Mesodermal cell (in vitro differentiated cells): ENCODE data around the gene GARNL3.

Experiments
- H3K27ac ChIP-seq: 2 replicates; pipeline ENCODE4 v1.7.0; 2013; ENCODE audit warnings: mild to moderate bottlenecking, low read depth, low read length, moderate library complexity; ENCODE audit not compliant: severe bottlenecking
- H3K36me3 ChIP-seq: 2 replicates; pipeline ENCODE4 v1.7.1; 2013; ENCODE audit warnings: mild to moderate bottlenecking, low read length, moderate library complexity; ENCODE audit not compliant: control insufficient read depth, insufficient read depth
- H3K4me1 ChIP-seq: one replicate; pipeline ENCODE4 v1.7.1; 2013; ENCODE audit warnings: mild to moderate bottlenecking, low read length; ENCODE audit not compliant: insufficient read depth, control insufficient read depth, poor library complexity, severe bottlenecking
- H3K4me3 ChIP-seq: 2 replicates; pipeline ENCODE4 v1.7.0; 2013; ENCODE audit warnings: low read length, control low read depth, mild to moderate bottlenecking; ENCODE audit not compliant: insufficient read depth, poor library complexity, severe bottlenecking; ENCODE audit errors: extremely low read depth
- H3K9me3 ChIP-seq: 2 replicates; pipeline ENCODE4 v1.7.1; 2013; ENCODE audit warnings: mild to moderate bottlenecking, low read length, moderate library complexity; ENCODE audit not compliant: control insufficient read depth
- WGBS, 2 experiments: methylation state at CpG; one replicate each; pipeline ENCODE4 v1.1.5; 2013; ENCODE audit warnings: missing lambda C conversion rate in 2 of 2; ENCODE audit not compliant: insufficient coverage in 2 of 2; 5-methylcytosine and 5-hydroxymethylcytosine counted together

Gene GARNL3

DNA sequence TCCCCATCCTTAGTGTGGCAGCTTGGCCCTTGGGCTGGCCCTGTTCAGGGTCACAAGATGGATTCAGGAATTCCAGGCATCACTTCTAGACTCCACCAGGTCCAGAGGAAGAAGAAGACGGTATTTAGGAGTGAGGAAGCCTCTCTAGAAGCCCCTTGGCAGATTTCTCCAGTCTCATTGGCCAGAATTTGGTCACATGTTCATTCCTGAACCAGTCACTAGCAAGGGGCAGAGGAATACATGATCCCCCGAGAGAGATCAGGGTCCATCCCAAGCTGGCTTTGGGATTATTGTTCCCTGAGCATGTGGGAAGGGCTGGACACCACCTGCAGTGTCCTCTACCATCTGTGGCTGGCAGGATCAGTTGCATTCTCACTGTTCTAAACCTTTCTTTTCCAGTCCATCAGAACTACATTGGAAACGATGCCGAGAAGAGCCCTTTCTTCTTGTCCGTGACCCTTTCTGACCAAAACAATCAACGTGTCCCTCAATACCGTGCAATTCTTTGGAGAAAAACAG lies 48.5 kb downstream of the GARNL3 start:
- Histone ChIP-seq H3K36me3 (peaks cover 3% of the 10 kb centered on the region), H3K4me3 (no peak overlapping the region), H3K4me1 (no peaks in the 10 kb centered on the region), H3K27ac (no peak overlapping the region), H3K9me3 (no peaks in the 10 kb centered on the region)
- 94 to 96% methylated on average over 7 of the region's 7 CpGs for WGBS, 2 experiments

DNA sequence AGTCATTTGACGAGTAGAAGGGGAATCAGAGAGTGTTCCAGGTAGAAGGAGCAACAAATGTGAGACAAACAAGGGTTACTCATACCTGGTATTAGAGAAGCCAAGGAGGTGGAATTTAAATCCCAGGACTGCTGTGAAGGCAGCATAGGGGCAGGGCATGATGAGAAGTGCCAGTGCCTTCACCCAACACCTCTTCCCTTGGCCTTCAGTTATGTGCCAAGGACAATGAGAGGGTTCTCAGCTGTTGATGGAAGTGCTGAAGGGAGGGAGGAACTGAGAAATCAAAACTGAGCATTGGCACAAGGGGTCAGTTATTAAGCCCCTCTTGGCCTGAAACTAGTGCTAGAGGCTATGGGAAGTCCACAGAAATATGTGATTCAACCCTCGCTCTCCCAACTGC lies 50.3 kb downstream of the GARNL3 start:
- Histone ChIP-seq H3K27ac (no peak overlapping the region), H3K9me3 (no peaks in the 10 kb centered on the region), H3K4me1 (peaks cover 6% of the 10 kb centered on the region), H3K4me3 (no peak overlapping the region), H3K36me3 (peaks cover 3% of the 10 kb centered on the region)
- WGBS, 2 experiments, result 77 to 100% methylated on average over 2 of the region's 2 CpGs

- Histone ChIP-seq H3K9me3 (no peaks in the 10 kb centered on the region), H3K4me1 (peaks cover 6% of the 10 kb centered on the region), H3K27ac (no peak overlapping the region), H3K36me3 (peaks cover 3% of the 10 kb centered on the region), H3K4me3 (no peak overlapping the region)
- 100% methylated on average over 1 of the region's 5 CpGs; no CpG with 5 or more reads in 1 of the 2 experiments for WGBS, 2 experiments
These were observed 52.2 kb downstream of the GARNL3 start for GRCh38 chr9:127316586-127317323.

DNA sequence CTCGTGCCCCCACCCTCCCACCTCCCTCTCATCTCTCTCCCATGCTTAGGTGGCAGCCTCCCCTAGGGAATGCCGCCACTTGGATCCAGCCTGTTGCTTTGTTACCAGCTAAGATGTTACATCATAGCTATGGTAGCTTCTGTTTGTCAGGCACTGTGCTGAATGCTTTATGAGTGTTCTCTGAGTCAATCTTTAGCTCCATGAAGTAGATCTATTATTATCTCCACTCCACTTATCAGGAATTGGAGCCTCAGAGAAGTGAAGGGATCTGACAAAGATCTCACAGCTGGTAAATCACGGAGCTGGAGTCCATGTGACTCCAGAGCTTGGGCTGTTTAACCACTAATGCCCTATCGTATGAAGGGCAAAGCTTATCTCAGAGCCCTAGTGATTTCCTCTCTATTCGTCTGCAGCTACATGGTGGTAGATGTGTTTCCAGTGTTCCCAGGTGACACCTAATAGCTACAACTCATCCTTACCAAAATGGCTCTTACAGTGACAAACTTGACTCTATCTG lies 54.1 kb downstream of the GARNL3 start:
- no peak overlapping the region for H3K4me3 ChIP-seq
- H3K4me1 ChIP-seq, result peaks cover 6% of the 10 kb centered on the region
- 95 to 100% methylated on average over 2 to 4 of the region's 5 CpGs for WGBS, 2 experiments
- no peak overlapping the region for H3K27ac ChIP-seq
- H3K36me3 ChIP-seq, result no peaks in the 10 kb centered on the region
- no peaks in the 10 kb centered on the region for H3K9me3 ChIP-seq

- Histone ChIP-seq H3K27ac (no peak overlapping the region), H3K4me3 (no peak overlapping the region), H3K4me1 (peaks cover 6% of the 10 kb centered on the region), H3K36me3 (no peaks in the 10 kb centered on the region), H3K9me3 (no peaks in the 10 kb centered on the region)
- WGBS, 2 experiments, result 83 to 100% methylated on average over 1 of the region's 2 CpGs
These were observed 55.0 kb downstream of the GARNL3 start for GRCh38 chr9:127319366-127320114.

GRCh38 chr9:127320115-127320378 lies 55.5 kb downstream of the GARNL3 start:
- H3K36me3 ChIP-seq, result no peaks in the 10 kb centered on the region
- H3K4me3 ChIP-seq, result no peak overlapping the region
- peaks cover 6% of the 10 kb centered on the region for H3K4me1 ChIP-seq
- H3K27ac ChIP-seq, result no peak overlapping the region
- 100% methylated on average over 1 of the region's 2 CpGs; no CpG with 5 or more reads in 1 of the 2 experiments for WGBS, 2 experiments
- no peaks in the 10 kb centered on the region for H3K9me3 ChIP-seq

GRCh38 chr9:127323393-127323792 lies 58.8 kb downstream of the GARNL3 start:
- H3K4me1 ChIP-seq, result peaks cover 6% of the 10 kb centered on the region
- no peak overlapping the region for H3K27ac ChIP-seq
- H3K9me3 ChIP-seq, result no peaks in the 10 kb centered on the region
- H3K36me3 ChIP-seq, result no peaks in the 10 kb centered on the region
- WGBS, 2 experiments, result 78 to 80% methylated on average over 2 to 4 of the region's 5 CpGs
- H3K4me3 ChIP-seq, result no peak overlapping the region

DNA sequence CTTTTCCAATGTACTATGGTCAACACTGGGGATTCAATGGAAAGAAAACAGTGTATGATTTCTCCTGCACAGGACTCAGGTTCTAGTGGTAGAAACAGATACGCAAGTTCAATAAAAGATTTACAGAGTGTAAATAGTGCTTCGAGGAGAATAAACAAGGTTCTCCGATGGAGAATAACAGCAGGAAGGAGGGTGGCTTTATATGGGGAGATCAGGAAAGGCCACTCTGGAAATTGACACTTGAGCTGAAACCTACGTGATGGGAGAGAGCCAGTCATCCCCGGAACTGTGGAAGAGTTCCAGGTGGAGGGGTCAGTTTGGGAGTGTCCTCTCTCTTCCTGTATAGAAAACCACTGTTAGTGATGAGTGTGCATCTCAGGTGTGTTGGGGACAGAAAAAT lies 65.9 kb downstream of the GARNL3 start:
- Histone ChIP-seq H3K27ac (no peak overlapping the region), H3K9me3 (no peaks in the 10 kb centered on the region), H3K4me1 (peaks cover 7% of the 10 kb centered on the region), H3K4me3 (no peak overlapping the region), H3K36me3 (no peaks in the 10 kb centered on the region)
- WGBS, 2 experiments, result 91 to 95% methylated on average over 4 to 5 of the region's 5 CpGs

- peaks cover 28% of the 10 kb centered on the region for H3K4me1 ChIP-seq
- no peak overlapping the region for H3K4me3 ChIP-seq
- H3K9me3 ChIP-seq, result no peaks in the 10 kb centered on the region
- H3K36me3 ChIP-seq, result no peaks in the 10 kb centered on the region
- no peak overlapping the region for H3K27ac ChIP-seq
- WGBS, 2 experiments, result 92 to 95% methylated on average over 4 to 5 of the region's 5 CpGs
These were observed 68.9 kb downstream of the GARNL3 start for GRCh38 chr9:127333221-127334064.

DNA sequence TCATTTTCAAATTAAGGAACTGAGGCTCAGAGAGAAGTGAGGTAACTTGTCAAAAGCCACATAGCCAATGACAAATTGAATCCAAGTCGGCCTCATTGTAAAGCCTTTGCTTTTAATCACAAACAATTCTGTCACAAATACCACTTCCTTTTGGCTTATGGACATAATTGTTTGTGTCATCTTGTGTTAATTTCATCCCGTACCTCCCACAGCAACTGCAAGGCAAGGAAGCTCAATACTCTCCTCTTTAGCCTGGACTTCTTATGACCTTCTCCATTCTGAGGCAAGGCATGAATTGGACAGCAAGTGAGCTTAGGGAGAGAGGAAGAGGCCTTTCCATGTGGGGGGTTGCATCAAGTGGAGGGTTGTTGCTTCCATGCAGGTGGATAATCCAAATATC lies 70.2 kb downstream of the GARNL3 start:
- WGBS, 2 experiments, result no CpG with 5 or more reads among the region's 2 CpGs
- Histone ChIP-seq H3K4me1 (peaks cover 28% of the 10 kb centered on the region), H3K4me3 (no peak overlapping the region), H3K27ac (no peak overlapping the region), H3K9me3 (no peaks in the 10 kb centered on the region), H3K36me3 (no peaks in the 10 kb centered on the region)
